Upper lobe of left lung (tissue), 6 donors: ENCODE data around the gene ABL2. TPM values are rescaled to one million over a fixed set of nuclear protein-coding genes. Genes with fewer than 3 reads are reported as not detected.

Experiments used
- ATAC-seq, 2 donors: fragments of 200-7000 bp; cut with Tn5 transposase; one replicate each; pipeline ENCODE4 v1.9.1; 2022; ENCODE audit warnings: mild to moderate bottlenecking in 2 of 2, moderate library complexity in 2 of 2; ENCODE audit not compliant: low FRiP score in 2 of 2
- DNase-seq, 2 donors: peaks; one replicate each; pipeline ENCODE4 v3.0.0-alpha.2; 2019 to 2020
- H3K27ac ChIP-seq, 4 donors: fragments of 200-600 bp; sonication (generic); one replicate each; pipeline ENCODE4 v1.5.1; 2016 to 2019
- H3K27me3 ChIP-seq, 4 donors: fragments of 200-600 bp; sonication (generic); one replicate each; pipeline ENCODE4 v1.5.1; 2017 to 2019
- H3K36me3 ChIP-seq, 4 donors: fragments of 200-600 bp; sonication (generic); one replicate each; pipeline ENCODE4 v1.5.1; 2016 to 2019
- H3K4me1 ChIP-seq, 4 donors: fragments of 200-600 bp; sonication (generic); one replicate each; pipeline ENCODE4 v1.5.1; 2018 to 2019
- H3K4me3 ChIP-seq, 4 donors: fragments of 200-600 bp; sonication (generic); one replicate each; pipeline ENCODE4 v1.5.1; 2017 to 2019; ENCODE audit warnings: mild to moderate bottlenecking in 2 of 4, moderate library complexity in 1 of 4
- H3K9me3 ChIP-seq, 4 donors: fragments of 200-600 bp; sonication (generic); one replicate each; pipeline ENCODE4 v1.5.1; 2018 to 2019
- CTCF ChIP-seq, 6 experiments: fragments of 450-650 bp in 4 of 6; fragments of 200-600 bp in 2 of 6; sonication (generic) in 2 of 6; IDR thresholded peaks; one replicate each; pipeline ENCODE4 v1.5.1; 2016 to 2019; ENCODE audit warnings: antibody characterized with exemption in 6 of 6
- EP300 ChIP-seq, 4 donors: sonication (generic); formaldehyde crosslinking; IDR thresholded peaks; one replicate each; pipeline ENCODE4 v1.5.1; 2017; ENCODE audit warnings: antibody characterized with exemption in 4 of 4, control low read depth in 2 of 4
- POLR2A ChIP-seq, 4 donors: fragments of 450-650 bp; IDR thresholded peaks; one replicate each; pipeline ENCODE4 v1.5.1; 2016 to 2017; ENCODE audit warnings: antibody characterized with exemption in 4 of 4, mild to moderate bottlenecking in 2 of 4
- POLR2AphosphoS5 ChIP-seq, 2 donors: sonication (generic); formaldehyde crosslinking; IDR thresholded peaks; one replicate each; pipeline ENCODE4 v1.5.1; 2017; ENCODE audit warnings: antibody characterized with exemption in 2 of 2
- WGBS, 2 donors: methylation state at CpG; one replicate each; pipeline ENCODE4 v1.1.5; 2017 to 2018; 5-methylcytosine and 5-hydroxymethylcytosine counted together
- small RNA-seq, 4 donors: library from RNA; depleted of rRNA; stranded (forward); fragments of <200 nt; gene quantifications; one replicate each; pipeline ENCODE3, GENCODE V24; 2016
- total RNA-seq, 6 donors: library from RNA; depleted of rRNA in 4 of 6; stranded (reverse); fragments of >200 nt in 4 of 6; gene quantifications; one replicate each; pipeline versions ENCODE4 v1.1.0 to v1.2.1, GENCODE V29; 2016 to 2021
- donor health status: DM: no; HTN: no; CAD: no; lungs with moderate emphysema.
- donor health status: DM: no; HTN: yes; CAD: no; lungs with severe emphysema.

The ABL2 gene
- total RNA-seq, 6 donors from 2014 or later, result 17.2 to 31.3 (median 22.9) TPM

- no peaks in the 10 kb centered on the region for H3K27me3 ChIP-seq
- no peak for DNase-seq
- ATAC-seq, result no peak
- H3K9me3 ChIP-seq, result no peaks in the 10 kb centered on the region
- WGBS, 2 donors, result 97 to 98% methylated on average over 2 of the region's 2 CpGs
- H3K27ac ChIP-seq, result no peak overlapping the region
- TF ChIP-seq CTCF (IDR thresholded peaks at IDR 0.05), result no peak
- no peak for TF ChIP-seq POLR2A (IDR thresholded peaks at IDR 0.05)
- TF ChIP-seq EP300 (IDR thresholded peaks at IDR 0.05), result no peak
- no peak for TF ChIP-seq POLR2AphosphoS5 (IDR thresholded peaks at IDR 0.05)
- no peak overlapping the region for H3K4me3 ChIP-seq
- H3K4me1 ChIP-seq, result no peaks in the 10 kb centered on the region
- peaks cover 0 to 5% (median 2%) of the 10 kb centered on the region in 4 donors for H3K36me3 ChIP-seq
These were observed 173.5 kb downstream of the ABL2 start for GRCh38 chr1:179055937-179056336.

- 93% methylated on average over 2 of the region's 2 CpGs for WGBS, 2 donors
- TF ChIP-seq CTCF (IDR thresholded peaks at IDR 0.05) (no peak), EP300 (IDR thresholded peaks at IDR 0.05) (no peak)
- Histone ChIP-seq H3K27ac (no peak overlapping the region), H3K4me3 (no peak overlapping the region), H3K27me3 (no peaks in the 10 kb centered on the region), H3K9me3 (no peaks in the 10 kb centered on the region), H3K4me1 (no peaks in the 10 kb centered on the region), H3K36me3 (peaks cover 0 to 12% (median 3%) of the 10 kb centered on the region in 4 donors)
- ATAC-seq, result no peak
- DNase-seq, result no peak
These were observed 176.0 kb downstream of the ABL2 start for GRCh38 chr1:179053486-179053885.

GRCh38 chr1:179052776-179053175 is 176.7 kb downstream of the ABL2 start:
- 68 to 77% methylated on average over 2 of the region's 2 CpGs for WGBS, 2 donors
- H3K27me3 ChIP-seq, result no peaks in the 10 kb centered on the region
- H3K4me3 ChIP-seq, result no peak overlapping the region
- no peak overlapping the region for H3K27ac ChIP-seq
- TF ChIP-seq POLR2A (IDR thresholded peaks at IDR 0.05), result no peak
- no peak for TF ChIP-seq CTCF (IDR thresholded peaks at IDR 0.05)
- TF ChIP-seq POLR2AphosphoS5 (IDR thresholded peaks at IDR 0.05), result no peak
- no peak for TF ChIP-seq EP300 (IDR thresholded peaks at IDR 0.05)
- DNase-seq (no peak), ATAC-seq (no peak)
- H3K4me1 ChIP-seq, result no peaks in the 10 kb centered on the region
- no peaks in the 10 kb centered on the region for H3K9me3 ChIP-seq
- peaks cover 0 to 12% (median 3%) of the 10 kb centered on the region in 4 donors for H3K36me3 ChIP-seq

Small RNA genes lying within 50 kb of the gene (small RNA-seq; reads per million reads assigned to genes)
- gene AL512326.2 (0 reads per million in 4 donors), gene AL512326.3 (0 reads per million in 4 donors), gene EIF4A1P11 (0 reads per million in 4 donors), gene RF00272 (0 reads per million in 4 donors)

Other genes starting within 250 kb of the ABL2 start
- gene FAM20B, start 203.8 kb downstream of the ABL2 start, total RNA-seq, result 10 to 100 TPM in 5 of 6 donors, 1 to 10 TPM in 1; 7.3 to 41.7 (median 24.9) TPM
- gene TOR3A, start 147.6 kb downstream of the ABL2 start, total RNA-seq, result 10 to 100 TPM; 26.2 to 44.1 (median 29.5) TPM
- 10 to 100 TPM; 14.6 to 95.6 (median 34.3) TPM for gene SOAT1, start 64.1 kb upstream of the ABL2 start, total RNA-seq
- gene AXDND1, start 136.3 kb upstream of the ABL2 start, total RNA-seq, result 1 to 10 TPM in 1 of 6 donors, under 1 TPM in 2, not detected in 3; 0.44 to 2.9 (median 0.61) TPM